Measurements from ENCODE around the gene ZNF276.

- TF ChIP-seq CTCF (IDR thresholded peaks at IDR 0.05; ENCODE audit: insufficient read depth, low read length) (no peak), POLR2AphosphoS5 (IDR thresholded peaks at IDR 0.05; ENCODE audit: low read depth) (no peak), GABPA (IDR thresholded peaks at IDR 0.05; ENCODE audit: low read depth) (no peak), SPI1 (IDR thresholded peaks at IDR 0.05; ENCODE audit: borderline replicate concordance, low read depth) (no peak)
- TF ChIP-seq, protein P1, sequence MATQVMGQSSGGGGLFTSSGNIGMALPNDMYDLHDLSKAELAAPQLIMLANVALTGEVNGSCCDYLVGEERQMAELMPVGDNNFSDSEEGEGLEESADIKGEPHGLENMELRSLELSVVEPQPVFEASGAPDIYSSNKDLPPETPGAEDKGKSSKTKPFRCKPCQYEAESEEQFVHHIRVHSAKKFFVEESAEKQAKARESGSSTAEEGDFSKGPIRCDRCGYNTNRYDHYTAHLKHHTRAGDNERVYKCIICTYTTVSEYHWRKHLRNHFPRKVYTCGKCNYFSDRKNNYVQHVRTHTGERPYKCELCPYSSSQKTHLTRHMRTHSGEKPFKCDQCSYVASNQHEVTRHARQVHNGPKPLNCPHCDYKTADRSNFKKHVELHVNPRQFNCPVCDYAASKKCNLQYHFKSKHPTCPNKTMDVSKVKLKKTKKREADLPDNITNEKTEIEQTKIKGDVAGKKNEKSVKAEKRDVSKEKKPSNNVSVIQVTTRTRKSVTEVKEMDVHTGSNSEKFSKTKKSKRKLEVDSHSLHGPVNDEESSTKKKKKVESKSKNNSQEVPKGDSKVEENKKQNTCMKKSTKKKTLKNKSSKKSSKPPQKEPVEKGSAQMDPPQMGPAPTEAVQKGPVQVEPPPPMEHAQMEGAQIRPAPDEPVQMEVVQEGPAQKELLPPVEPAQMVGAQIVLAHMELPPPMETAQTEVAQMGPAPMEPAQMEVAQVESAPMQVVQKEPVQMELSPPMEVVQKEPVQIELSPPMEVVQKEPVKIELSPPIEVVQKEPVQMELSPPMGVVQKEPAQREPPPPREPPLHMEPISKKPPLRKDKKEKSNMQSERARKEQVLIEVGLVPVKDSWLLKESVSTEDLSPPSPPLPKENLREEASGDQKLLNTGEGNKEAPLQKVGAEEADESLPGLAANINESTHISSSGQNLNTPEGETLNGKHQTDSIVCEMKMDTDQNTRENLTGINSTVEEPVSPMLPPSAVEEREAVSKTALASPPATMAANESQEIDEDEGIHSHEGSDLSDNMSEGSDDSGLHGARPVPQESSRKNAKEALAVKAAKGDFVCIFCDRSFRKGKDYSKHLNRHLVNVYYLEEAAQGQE (IDR thresholded peaks at IDR 0.05; ENCODE audit: insufficient replicate concordance, low read depth) = no peak
Measured at GRCh38 chr16:89786474-89787364, 65.4 kb downstream of the ZNF276 start.
